Measurements from ENCODE around the gene SELENOI.

- no peak for TF ChIP-seq EZH2 (IDR thresholded peaks at IDR 0.05; ENCODE audit: insufficient read depth, low read length)
- no peak for TF ChIP-seq CTCF (IDR thresholded peaks at IDR 0.05; ENCODE audit: insufficient read depth, low read depth, low read length)
These were observed at the start of gene SELENOI for GRCh38 chr2:26345545-26346453.
